GM19043 (cell line): ENCODE measurements around the gene TRIM49B.
"Not testable (repeated sequence)": the region's sequence is repeated elsewhere in the genome, so short reads cannot be mapped to it uniquely, and the experiment has no call there.

Source experiments
- ATAC-seq: cut with Tn5 transposase; IDR thresholded peaks from one replicate; pipeline ENCODE4 v1.9.1; 2021; ENCODE audit warnings: low read depth; ENCODE audit not compliant: unreplicated experiment

TRIM49B gene, protein sequence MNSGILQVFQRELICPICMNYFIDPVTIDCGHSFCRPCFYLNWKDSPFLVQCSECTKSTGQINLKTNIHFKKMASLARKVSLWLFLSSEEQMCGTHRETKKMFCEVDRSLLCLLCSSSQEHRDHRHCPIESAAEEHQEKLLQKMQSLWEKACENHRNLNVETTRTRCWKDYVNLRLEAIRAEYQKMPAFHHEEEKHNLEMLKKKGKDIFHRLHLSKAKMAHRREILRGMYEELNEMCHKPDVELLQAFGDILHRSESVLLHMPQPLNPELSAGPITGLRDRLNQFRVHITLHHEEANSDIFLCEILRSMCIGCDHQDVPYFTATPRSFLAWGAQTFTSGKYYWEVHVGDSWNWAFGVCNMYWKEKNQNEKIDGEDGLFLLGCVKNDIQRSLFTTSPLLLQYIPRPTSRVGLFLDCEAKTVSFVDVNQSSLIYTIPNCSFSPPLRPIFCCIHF

DNA sequence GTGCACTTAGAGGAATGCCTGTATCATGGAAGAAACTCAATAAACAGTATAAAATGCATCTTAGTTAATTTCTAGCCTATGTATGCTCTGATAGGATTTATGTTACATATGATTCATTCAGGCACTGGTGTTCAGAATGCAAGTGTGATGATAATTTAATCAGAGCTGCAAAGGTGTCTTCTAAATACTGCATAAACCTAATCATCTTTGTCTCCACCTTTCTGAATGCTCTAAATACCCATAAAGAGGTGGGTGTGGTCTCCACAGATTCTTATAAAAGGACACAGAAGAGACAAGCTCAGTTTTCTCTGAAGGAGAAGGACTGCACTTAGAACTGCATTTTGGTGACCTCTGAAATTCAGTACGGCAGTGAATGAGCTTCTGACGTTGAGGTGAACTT lies at the start of gene TRIM49B:
TSS of gene TRIM49B (plus strand) at position 301 of the 400 bp plus-strand sequence. CDS start 2,777 bp downstream, outside the sequence.
- not testable (repeated sequence) for ATAC-seq

DNA sequence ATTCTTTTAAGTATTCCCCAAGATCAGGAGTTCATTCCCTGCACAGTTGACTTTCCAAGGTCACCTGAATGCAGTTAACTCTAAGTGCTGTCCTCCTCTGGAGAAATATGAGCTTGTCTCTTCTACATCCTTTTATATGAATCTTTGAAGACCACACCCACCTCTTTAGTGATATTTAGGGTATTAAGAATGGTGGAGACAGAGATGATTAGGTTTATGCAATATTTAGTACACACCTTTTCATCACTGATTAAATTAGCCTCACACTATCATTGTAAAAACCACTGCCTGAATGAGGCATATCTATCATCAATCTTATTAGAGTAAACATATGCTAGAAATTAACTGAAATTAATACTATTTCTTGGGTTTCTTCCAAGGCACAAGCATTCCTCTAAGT lies 44.8 kb upstream of the TRIM49B start, which contains the start of gene TRIM51G:
TSS of gene TRIM51G (minus strand) at position 101 of the 400 bp plus-strand sequence. CDS start 2,190 bp downstream, outside the sequence.
- not testable (repeated sequence) for ATAC-seq

DNA sequence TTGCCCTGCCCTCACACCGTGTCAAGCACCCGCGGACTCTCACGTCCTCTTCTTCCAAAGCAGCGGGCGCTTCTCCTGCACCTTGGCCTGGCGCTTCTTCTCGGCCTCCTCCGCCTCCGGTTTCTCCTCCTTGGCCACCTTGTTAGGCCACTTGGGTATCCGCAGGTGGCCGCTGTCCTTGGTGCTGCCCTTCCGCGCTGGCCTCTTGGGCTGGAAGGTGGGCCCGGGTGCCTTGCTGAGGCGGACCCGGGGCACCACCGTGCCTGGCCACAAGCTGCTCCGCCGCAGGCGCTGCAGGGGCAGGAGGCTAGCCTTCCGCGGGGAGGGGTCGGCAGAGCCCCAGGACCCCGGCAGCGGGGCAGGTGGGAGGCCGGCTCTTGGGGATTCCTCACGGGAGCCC lies 19.6 kb downstream of the TRIM49B start:
- not testable (repeated sequence) for ATAC-seq

DNA sequence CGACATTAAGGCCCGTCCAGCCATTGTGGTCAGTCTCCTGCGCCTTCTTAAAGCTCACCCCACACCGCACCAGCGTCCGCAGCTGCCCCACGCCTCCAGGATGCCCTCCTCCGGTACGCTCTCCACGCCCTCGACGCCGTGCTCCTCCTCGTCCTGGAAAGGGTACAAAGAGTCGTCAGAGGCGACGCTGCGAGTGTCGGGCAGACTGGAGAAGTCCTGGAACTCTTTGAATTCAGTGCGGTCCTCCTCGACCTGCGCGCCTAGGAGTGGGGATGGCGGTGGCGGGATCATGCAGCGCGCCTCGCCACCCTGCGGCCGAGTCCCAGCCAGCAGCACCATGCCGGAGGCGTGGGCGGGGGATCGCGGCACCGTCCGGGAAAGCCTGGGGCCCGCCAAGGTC lies 21.2 kb downstream of the TRIM49B start:
- ATAC-seq: not testable (repeated sequence)

DNA sequence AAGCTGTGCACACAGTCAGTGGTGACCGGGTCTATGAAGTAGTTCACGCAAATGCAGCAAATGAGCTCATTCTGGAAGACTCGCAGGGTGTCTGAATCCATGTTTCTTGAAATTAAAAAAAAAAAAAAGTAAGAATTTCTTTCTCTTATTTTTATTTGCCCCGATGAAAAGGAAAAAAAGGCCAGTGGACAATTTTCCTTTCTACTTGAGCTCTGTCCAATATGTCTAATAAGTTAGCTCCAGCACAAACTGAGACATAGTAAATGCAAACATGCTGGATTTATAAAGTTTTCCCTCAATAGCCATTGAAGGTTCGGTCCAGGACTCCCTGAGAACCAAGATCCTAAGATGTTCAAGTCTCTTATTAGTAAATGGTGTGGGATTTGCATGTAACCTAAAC lies 30.4 kb downstream of the TRIM49B start, which contains the start of gene TRIM64C:
TSS of gene TRIM64C (minus strand) at position 101 of the 400 bp plus-strand sequence. CDS start at position 101, 0 bp downstream.
- ATAC-seq: not testable (repeated sequence)

DNA sequence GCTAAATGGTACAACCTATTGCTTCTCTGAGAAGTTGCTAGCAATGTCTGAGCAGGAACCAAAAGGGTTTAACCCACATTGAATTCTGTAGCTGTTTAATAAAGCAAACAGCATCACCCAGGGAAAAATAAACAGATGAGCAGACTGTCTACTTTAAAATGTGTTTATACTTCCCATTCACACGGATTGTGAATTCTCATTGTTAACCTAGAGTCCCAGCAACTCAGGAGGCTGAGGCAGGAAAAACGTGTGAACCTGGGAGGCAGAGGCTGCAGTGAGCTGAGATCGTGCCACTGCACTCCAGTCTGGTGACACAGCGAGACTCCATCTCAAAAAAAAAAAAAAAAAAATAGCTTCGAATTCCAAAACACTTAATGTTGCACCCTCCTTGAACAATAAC lies 41.3 kb downstream of the TRIM49B start:
- ATAC-seq: not testable (repeated sequence)
